22Rv1 (cell line): Measurements from ENCODE around the gene CTAGE4.
"Not testable (repeated sequence)": the region's sequence is repeated elsewhere in the genome, so short reads cannot be mapped to it uniquely, and the experiment has no call there.

Experiments
- H3K27ac ChIP-seq: fragments of 450-650 bp; 2 replicates; pipeline ENCODE4 v1.5.1; 2017

CTAGE4 gene

DNA sequence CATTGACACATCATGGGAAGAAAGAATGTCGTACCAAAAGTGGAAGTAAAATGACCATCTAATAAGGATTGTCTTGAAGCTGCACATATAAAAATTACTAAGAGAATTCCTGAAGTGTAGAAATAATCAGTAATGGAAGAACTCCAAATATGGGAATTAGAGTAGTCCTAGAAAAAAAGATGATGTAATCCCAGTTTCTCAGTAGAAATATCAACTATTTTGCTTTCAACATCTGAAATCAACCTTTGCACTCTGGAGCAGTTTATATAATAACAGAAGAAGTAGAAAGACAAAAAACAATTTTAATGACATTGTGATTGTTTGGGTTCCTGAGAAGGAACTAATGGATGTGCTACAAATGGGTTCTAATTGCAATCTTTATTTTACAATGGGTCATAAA, 49.8 kb downstream of the CTAGE4 start:
- not testable (repeated sequence) for H3K27ac ChIP-seq
